Ovary (tissue), 3 donors: ENCODE results near the gene TRABD.

Experiments
- CTCF ChIP-seq, 3 donors: fragments of 450-650 bp in 2 of 3; fragments of 200-600 bp in 1 of 3; IDR thresholded peaks; one replicate each; pipeline versions ENCODE4 v1.5.1 to v1.8.0; 2016 to 2022; ENCODE audit warnings: antibody characterized with exemption in 3 of 3, mild to moderate bottlenecking in 1 of 3
- EP300 ChIP-seq: sonication (generic); formaldehyde crosslinking; IDR thresholded peaks from one replicate; pipeline ENCODE4 v1.6.1; 2017; ENCODE audit warnings: antibody characterized with exemption
- POLR2A ChIP-seq: fragments of 450-650 bp; IDR thresholded peaks from one replicate; pipeline ENCODE4 v1.6.1; 2017; ENCODE audit warnings: antibody characterized with exemption, mild to moderate bottlenecking, moderate library complexity
- donor health status: DM: no; HTN: no; CAD: no.

- no peak for TF ChIP-seq CTCF (IDR thresholded peaks at IDR 0.05)
- TF ChIP-seq EP300, result no peak
- no peak for TF ChIP-seq POLR2A
Measured at GRCh38 chr22:50153056-50153755, 32.5 kb upstream of the TRABD start.
